Kidney (tissue), 14 donors: ENCODE data around the gene SDK1. TPM values are rescaled to one million over a fixed set of nuclear protein-coding genes. Genes with fewer than 3 reads are reported as not detected.

Source experiments
- DNase-seq, 5 donors: peaks; one replicate each; pipeline ENCODE4 v3.0.0-alpha.2; 2013 to 2020
- FAIRE-seq: peaks from 2 replicates; lab custom pipeline; 2012; peaks lifted over from hg19 to GRCh38; lab: Jason Lieb, UNC
- H3K27ac ChIP-seq, 2 donors: one replicate each; pipeline ENCODE4 v1.7.0; 2013; ENCODE audit warnings: low read depth in 2 of 2, low read length in 2 of 2, inconsistent platforms in 1 of 2
- H3K27me3 ChIP-seq: one replicate; pipeline ENCODE4 v1.7.1; 2013; ENCODE audit warnings: low read length, inconsistent platforms; ENCODE audit not compliant: control insufficient read depth, insufficient read depth
- H3K36me3 ChIP-seq, 3 donors: one replicate each; pipeline versions ENCODE4 v1.7.0 to v1.7.1; 2013; ENCODE audit warnings: low read length in 3 of 3, control low read depth in 1 of 3, inconsistent platforms in 1 of 3; ENCODE audit not compliant: insufficient read depth in 3 of 3, control insufficient read depth in 2 of 3
- H3K4me1 ChIP-seq, 3 donors: one replicate each; pipeline versions ENCODE4 v1.7.0 to v1.7.1; 2013; ENCODE audit warnings: low read length in 3 of 3, inconsistent platforms in 1 of 3, low read depth in 1 of 3; ENCODE audit not compliant: control insufficient read depth in 2 of 3, insufficient read depth in 2 of 3
- H3K4me3 ChIP-seq, 3 donors: one replicate each; pipeline versions ENCODE4 v1.7.0 to v1.8.1; 2013; ENCODE audit warnings: low read length in 3 of 3, control low read depth in 1 of 3, inconsistent platforms in 1 of 3
- H3K9ac ChIP-seq, 3 donors: one replicate each; pipeline versions ENCODE4 v1.7.0 to v1.7.1; 2013; ENCODE audit warnings: low read length in 3 of 3, control low read depth in 1 of 3, inconsistent platforms in 1 of 3
- H3K9me3 ChIP-seq, 3 donors: one replicate each; pipeline versions ENCODE4 v1.7.0 to v1.7.1; 2013; ENCODE audit warnings: low read length in 3 of 3, control low read depth in 1 of 3, inconsistent platforms in 1 of 3; ENCODE audit not compliant: control insufficient read depth in 2 of 3, insufficient read depth in 1 of 3
- intact Hi-C: fragments of 100-400 bp; cut with DNase I; formaldehyde crosslinking; loops from one replicate; pipeline ENCODE4 v1.11.1; 2022
- polyA plus RNA-seq: library from polyadenylated mRNA; stranded (reverse); fragments of 350-450 nt; fragmentation: Illumina TruSeq; extraction: RNeasy Lipid Tissue Mini Kit (QIAGEN cat#74804); gene quantifications from one replicate; pipeline ENCODE4 v1.2.3, GENCODE V29; 2014; ENCODE audit warnings: low read depth, low replicate concordance; ENCODE audit not compliant: insufficient read depth
- total RNA-seq: library from RNA; stranded (reverse); fragmentation: NEBNext Ultra II Directional; extraction: Animal tissue kit (Norgen Biotek cat#: 25700); gene quantifications from one replicate; pipeline ENCODE4 v1.2.1, GENCODE V29; 2021
- TF ChIP-seq, protein P1 (sequence below): IDR thresholded peaks from 3 replicates; pipeline ENCODE4 v1.5.1; 2012; ENCODE audit warnings: mild to moderate bottlenecking, moderate library complexity, borderline replicate concordance; ENCODE audit not compliant: insufficient read depth; ENCODE audit errors: extremely low read depth
- donor health status: control.
- donor health status: control.
- donor health status: control.
- donor health status: control.
- donor health status: control.
- donor health status: DM: yes; HTN: yes; CAD: no.
- donor health status: Normal renal cell carcinoma (clear cell type).

The SDK1 gene
- total and polyA plus RNA-seq, 2 donors from 2014 or later = 2.0 to 38.3 TPM

DNA sequence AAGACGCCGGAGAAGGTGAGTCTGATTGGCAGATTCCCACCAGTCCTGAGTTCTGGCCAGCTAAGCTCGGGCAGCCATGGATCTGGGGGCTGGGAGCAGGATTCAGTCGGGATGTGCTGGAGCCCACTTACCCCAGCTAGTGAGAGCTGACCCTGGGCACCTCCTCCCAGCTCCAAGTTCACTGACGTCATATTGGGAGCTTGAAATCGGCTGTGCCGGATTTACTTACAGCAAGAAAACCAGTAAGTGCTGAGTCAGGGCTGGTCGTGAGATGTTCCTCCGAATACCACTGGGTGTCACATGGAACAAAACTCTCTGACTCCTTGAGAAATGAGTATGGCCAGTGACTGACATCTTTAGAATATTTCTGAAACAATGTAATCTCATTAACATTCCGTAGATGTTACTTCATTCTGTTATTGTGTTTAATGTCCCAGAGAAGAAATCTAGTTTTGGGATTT lies 621.2 kb downstream of the SDK1 start:
- H3K4me3 ChIP-seq = peak overlapping the region in 2 of 3 donors; percentile 9 to 36
- H3K9ac ChIP-seq = no peak overlapping the region
- H3K27me3 ChIP-seq = no peaks in the 10 kb centered on the region
- H3K9me3 ChIP-seq = no peaks in the 10 kb centered on the region
- no peaks in the 10 kb centered on the region for H3K36me3 ChIP-seq
- intact Hi-C loops = no loop called here
- DNase-seq (peak in 2 of 5 donors; percentile 23 to 35), FAIRE-seq (no peak)
- H3K27ac ChIP-seq = no peak overlapping the region
- no peaks in the 10 kb centered on the region for H3K4me1 ChIP-seq
- TF ChIP-seq, protein P1, sequence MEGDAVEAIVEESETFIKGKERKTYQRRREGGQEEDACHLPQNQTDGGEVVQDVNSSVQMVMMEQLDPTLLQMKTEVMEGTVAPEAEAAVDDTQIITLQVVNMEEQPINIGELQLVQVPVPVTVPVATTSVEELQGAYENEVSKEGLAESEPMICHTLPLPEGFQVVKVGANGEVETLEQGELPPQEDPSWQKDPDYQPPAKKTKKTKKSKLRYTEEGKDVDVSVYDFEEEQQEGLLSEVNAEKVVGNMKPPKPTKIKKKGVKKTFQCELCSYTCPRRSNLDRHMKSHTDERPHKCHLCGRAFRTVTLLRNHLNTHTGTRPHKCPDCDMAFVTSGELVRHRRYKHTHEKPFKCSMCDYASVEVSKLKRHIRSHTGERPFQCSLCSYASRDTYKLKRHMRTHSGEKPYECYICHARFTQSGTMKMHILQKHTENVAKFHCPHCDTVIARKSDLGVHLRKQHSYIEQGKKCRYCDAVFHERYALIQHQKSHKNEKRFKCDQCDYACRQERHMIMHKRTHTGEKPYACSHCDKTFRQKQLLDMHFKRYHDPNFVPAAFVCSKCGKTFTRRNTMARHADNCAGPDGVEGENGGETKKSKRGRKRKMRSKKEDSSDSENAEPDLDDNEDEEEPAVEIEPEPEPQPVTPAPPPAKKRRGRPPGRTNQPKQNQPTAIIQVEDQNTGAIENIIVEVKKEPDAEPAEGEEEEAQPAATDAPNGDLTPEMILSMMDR = peak; percentile 37

DNA sequence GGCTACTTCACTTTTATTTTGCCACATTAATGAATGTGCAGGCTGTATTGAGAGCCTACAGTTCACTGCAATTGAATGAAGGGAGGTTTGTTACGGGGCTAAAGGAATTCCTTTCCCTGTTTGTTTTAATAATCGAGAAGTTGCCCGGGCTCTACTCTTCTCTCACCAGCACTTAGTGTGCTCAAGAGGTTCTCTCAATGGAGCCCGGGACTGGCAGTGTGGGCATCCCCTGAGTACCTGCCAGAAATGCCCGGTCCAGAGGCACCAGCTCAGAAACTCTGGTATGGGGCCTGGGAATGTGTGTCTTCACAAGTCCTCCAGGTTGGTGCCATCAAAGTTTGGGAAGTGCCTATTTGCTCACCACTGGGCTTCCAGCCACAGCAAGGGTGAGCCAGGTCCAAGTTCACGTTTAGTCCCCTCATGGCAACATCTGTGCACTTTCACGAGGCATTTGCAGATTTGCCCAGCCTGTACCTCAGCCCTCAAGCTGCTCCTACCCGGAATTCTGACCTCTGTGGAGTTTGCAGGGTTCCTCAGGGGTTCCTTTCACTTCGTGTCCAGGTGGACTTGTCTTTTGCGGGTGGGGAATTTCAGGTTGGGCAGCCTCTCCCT lies 622.4 kb downstream of the SDK1 start:
- DNase-seq = no peak

DNA sequence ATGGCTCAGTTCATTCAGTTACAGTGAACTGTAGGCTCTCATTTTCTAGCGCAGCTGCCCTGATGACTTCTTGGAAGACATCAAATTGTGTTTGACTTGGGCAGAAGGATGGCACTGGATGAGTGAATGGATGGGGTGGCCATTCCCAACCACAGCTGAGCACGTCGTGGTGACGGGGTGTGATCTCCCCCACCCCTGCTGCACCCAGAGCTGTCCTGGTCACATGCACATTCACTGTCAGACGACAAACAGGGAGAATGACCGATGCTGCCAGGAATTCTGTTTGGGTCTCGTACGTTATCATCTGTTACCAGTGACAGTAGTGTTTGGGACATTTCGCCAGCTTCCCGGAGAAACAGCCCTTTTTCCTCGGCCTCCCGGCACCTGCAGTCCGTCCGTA lies 623.2 kb downstream of the SDK1 start:
- TF ChIP-seq, protein P1 = no peak
- Histone ChIP-seq H3K4me1 (no peaks in the 10 kb centered on the region), H3K9me3 (no peaks in the 10 kb centered on the region), H3K27me3 (no peaks in the 10 kb centered on the region), H3K36me3 (no peaks in the 10 kb centered on the region), H3K9ac (no peak overlapping the region), H3K27ac (no peak overlapping the region), H3K4me3 (no peak overlapping the region)
- FAIRE-seq = no peak
- intact Hi-C loops = no loop called here
- DNase-seq = no peak

More for the DNA sequence above, 622.4 kb downstream of the SDK1 start:
- H3K4me1 ChIP-seq = no peaks in the 10 kb centered on the region
- intact Hi-C loops = no loop called here
- H3K9me3 ChIP-seq = no peaks in the 10 kb centered on the region
- H3K9ac ChIP-seq = no peak overlapping the region
- TF ChIP-seq, protein P1 = no peak
- no peaks in the 10 kb centered on the region for H3K27me3 ChIP-seq
- H3K36me3 ChIP-seq = no peaks in the 10 kb centered on the region
- no peak overlapping the region for H3K4me3 ChIP-seq
- H3K27ac ChIP-seq = no peak overlapping the region
- FAIRE-seq = no peak
